GM13977 (cell line): ENCODE measurements around the gene VAMP3.

ENCODE experiments used
- DNase-seq: peaks from one replicate; pipeline ENCODE4 v3.0.0; 2012; ENCODE audit warnings: low spot score
- in situ Hi-C: fragments of 300-500 bp; cut with MboI; formaldehyde crosslinking; loops from one replicate; pipeline ENCODE4 v1.12.0; 2022; ENCODE audit warnings: low sequenced_read_pairs, low pct_unique_long_range_greater_than_20kb, mixed read lengths, inconsistent platforms; ENCODE audit not compliant: unreplicated experiment
- TF ChIP-seq, protein P1 (sequence below): IDR thresholded peaks from 2 replicates; pipeline ENCODE4 v1.5.1; 2012; ENCODE audit warnings: mild to moderate bottlenecking, control low read depth; ENCODE audit not compliant: insufficient read depth; ENCODE audit errors: extremely low read depth, missing control alignments

The VAMP3 gene

DNA sequence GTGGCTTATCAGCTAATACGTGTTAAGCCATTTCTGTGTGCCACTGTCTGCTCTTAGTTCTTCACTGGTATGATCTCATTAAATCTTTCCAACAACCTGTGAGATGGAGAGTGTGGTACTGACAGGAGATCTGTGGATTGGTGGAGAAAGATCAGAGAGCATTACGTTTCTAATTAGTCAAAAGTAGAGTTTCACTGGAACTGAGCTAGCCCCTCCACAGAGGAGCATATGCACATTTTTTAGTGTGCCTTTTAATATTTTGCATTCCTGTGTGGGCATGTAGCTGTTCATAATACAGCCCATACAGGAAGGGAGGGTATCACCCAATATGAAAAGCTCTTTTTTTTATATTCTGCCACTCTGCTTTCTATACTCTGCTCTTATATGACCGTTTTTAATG is 50.2 kb downstream of the VAMP3 start:
- no peak for DNase-seq
- in situ Hi-C loops, result no loop called here
- TF ChIP-seq, protein P1, sequence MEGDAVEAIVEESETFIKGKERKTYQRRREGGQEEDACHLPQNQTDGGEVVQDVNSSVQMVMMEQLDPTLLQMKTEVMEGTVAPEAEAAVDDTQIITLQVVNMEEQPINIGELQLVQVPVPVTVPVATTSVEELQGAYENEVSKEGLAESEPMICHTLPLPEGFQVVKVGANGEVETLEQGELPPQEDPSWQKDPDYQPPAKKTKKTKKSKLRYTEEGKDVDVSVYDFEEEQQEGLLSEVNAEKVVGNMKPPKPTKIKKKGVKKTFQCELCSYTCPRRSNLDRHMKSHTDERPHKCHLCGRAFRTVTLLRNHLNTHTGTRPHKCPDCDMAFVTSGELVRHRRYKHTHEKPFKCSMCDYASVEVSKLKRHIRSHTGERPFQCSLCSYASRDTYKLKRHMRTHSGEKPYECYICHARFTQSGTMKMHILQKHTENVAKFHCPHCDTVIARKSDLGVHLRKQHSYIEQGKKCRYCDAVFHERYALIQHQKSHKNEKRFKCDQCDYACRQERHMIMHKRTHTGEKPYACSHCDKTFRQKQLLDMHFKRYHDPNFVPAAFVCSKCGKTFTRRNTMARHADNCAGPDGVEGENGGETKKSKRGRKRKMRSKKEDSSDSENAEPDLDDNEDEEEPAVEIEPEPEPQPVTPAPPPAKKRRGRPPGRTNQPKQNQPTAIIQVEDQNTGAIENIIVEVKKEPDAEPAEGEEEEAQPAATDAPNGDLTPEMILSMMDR, result no peak

DNA sequence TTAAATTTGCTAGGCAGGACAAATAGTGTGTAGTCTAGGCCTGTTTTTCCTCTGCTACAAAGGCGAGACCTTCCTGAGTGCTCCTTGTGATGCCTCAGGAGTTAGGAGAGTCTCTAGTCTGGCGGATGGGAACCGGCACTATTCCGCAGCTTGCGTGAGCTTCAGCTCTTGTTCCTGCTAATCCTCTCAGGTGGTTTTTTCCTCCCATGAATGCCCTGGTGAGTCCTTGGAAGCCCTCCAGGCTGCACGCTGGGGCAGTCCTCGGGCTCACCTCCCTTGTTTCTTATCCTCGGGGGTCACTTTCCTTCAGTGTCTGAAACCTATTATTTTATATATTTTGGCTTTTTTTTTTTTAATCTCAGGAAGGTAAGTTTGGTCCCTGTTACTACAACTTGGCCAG is 53.6 kb downstream of the VAMP3 start:
- TF ChIP-seq, protein P1, result no peak
- DNase-seq, result no peak
- in situ Hi-C loops, result no loop called here

DNA sequence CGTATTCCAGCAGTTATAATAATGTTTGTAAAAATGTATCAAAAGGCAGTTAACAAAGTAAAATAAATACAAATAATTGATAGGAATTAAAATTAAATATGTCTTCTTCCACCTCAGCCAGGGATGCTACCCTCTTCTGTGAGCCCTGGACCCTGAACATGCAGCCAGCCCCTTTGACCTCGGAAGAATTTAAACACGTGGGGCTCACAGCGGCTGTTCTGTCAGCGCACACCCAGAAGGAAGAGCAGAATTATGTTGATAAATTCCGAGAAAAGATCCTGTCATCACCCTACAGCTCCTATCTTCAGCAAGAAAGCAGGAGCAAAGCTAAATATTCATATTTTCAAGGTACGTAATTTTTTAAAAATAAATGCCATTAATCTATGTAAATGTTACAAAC is 55.3 kb downstream of the VAMP3 start:
- in situ Hi-C loops, result no loop called here

DNA sequence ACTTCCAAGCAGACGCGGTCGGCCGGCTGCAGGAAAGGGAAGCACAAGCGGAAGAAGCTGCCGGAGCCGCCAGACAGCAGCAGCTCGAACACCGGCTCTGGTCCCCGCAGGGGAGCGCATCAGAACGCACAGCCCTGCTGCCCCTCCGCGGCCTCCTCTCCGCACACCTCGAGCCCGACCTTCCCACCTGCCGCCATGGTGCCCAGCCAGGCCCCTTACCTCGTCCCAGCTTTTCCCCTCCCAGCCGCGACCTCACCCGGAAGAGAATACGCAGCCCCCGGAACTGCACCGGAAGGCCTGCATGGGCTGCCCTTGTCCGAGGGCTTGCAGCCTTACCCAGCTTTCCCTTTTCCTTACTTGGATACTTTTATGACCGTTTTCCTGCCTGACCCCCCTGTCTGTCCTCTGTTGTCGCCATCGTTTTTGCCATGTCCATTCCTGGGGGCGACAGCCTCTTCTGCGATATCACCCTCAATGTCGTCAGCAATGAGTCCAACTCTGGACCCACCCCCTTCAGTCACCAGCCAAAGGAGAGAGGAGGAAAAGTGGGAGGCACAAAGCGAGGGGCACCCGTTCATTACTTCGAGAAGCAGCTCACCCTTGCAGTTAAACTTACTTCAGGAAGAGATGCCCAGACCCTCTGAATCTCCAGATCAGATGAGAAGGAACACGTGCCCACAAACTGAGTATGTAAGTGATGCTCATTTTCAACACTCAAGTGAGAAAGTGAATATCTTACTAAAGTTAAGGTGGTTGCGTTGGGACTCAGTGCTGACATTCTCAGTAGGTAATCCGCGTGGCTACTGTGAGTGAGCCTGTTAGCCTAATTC is 56.2 kb downstream of the VAMP3 start:
- in situ Hi-C loops, result no loop called here
- TF ChIP-seq, protein P1, result no peak
- no peak for DNase-seq

More for the DNA sequence above, 55.3 kb downstream of the VAMP3 start:
- DNase-seq, result no peak
- TF ChIP-seq, protein P1, result no peak
